ENCODE data around the gene RAPGEF4.
"Not testable (repeated sequence)": the region's sequence is repeated elsewhere in the genome, so short reads cannot be mapped to it uniquely, and the experiment has no call there.

DNA sequence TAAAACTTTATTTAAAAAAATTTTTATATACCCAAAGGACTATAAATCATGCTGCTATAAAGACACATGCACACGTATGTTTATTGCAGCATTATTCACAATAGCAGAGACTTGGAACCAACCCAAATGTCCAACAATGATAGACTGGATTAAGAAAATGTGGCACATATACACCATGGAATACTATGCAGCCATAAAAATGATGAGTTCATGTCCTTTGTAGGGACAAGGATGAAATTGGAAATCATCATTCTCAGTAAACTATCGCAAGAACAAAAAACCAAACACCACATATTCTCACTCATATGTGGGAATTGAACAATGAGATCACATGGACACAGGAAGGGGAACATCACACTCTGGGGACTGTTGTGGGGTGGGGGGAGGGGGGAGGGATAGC, 358.0 kb downstream of the RAPGEF4 start:
- TF ChIP-seq, protein P1, sequence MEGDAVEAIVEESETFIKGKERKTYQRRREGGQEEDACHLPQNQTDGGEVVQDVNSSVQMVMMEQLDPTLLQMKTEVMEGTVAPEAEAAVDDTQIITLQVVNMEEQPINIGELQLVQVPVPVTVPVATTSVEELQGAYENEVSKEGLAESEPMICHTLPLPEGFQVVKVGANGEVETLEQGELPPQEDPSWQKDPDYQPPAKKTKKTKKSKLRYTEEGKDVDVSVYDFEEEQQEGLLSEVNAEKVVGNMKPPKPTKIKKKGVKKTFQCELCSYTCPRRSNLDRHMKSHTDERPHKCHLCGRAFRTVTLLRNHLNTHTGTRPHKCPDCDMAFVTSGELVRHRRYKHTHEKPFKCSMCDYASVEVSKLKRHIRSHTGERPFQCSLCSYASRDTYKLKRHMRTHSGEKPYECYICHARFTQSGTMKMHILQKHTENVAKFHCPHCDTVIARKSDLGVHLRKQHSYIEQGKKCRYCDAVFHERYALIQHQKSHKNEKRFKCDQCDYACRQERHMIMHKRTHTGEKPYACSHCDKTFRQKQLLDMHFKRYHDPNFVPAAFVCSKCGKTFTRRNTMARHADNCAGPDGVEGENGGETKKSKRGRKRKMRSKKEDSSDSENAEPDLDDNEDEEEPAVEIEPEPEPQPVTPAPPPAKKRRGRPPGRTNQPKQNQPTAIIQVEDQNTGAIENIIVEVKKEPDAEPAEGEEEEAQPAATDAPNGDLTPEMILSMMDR (IDR thresholded peaks at IDR 0.05), result not testable (repeated sequence)
- not testable (repeated sequence) for TF ChIP-seq POLR2A (IDR thresholded peaks at IDR 0.05)

Data from tibial nerve (tissue), 3 donors.